IgD-negative memory B cell (primary cell): Measurements from ENCODE around the gene ARPC5. TPM values are rescaled to one million over a fixed set of nuclear protein-coding genes. Genes with fewer than 3 reads are reported as not detected.

Source experiments
- H3K27ac Mint-ChIP-seq, 3 donors: one replicate each; pipeline ENCODE4 v1.8.0; 2020 to 2022; ENCODE audit warnings: mild to moderate bottlenecking in 3 of 3, mixed read lengths in 3 of 3, moderate library complexity in 1 of 3
- H3K27me3 Mint-ChIP-seq: one replicate; pipeline ENCODE4 v1.8.0; 2021; ENCODE audit warnings: mixed read lengths
- H3K36me3 Mint-ChIP-seq: one replicate; pipeline ENCODE4 v1.8.0; 2020; ENCODE audit warnings: mild to moderate bottlenecking, mixed read lengths
- H3K4me1 Mint-ChIP-seq, 3 donors: one replicate each; pipeline ENCODE4 v1.8.0; 2020 to 2022; ENCODE audit warnings: mixed read lengths in 3 of 3, mild to moderate bottlenecking in 1 of 3
- H3K4me3 Mint-ChIP-seq, 4 donors: one replicate each; pipeline ENCODE4 v1.8.0; 2020 to 2022; ENCODE audit warnings: mild to moderate bottlenecking in 4 of 4, mixed read lengths in 4 of 4, moderate library complexity in 3 of 4
- H3K9me3 Mint-ChIP-seq, 3 donors: one replicate each; pipeline ENCODE4 v1.8.0; 2020 to 2021; ENCODE audit warnings: mixed read lengths in 3 of 3, mild to moderate bottlenecking in 1 of 3
- polyA plus RNA-seq: library from polyadenylated mRNA; unstranded; fragments of 300-500 nt; fragmentation: Illumina TruSeq; gene quantifications from one replicate; pipeline ENCODE4 v1.2.3, GENCODE V29; 2021

ARPC5 gene
- polyA plus RNA-seq, 1 donor from 2014 or later, result 366 TPM

- Mint-ChIP-seq H3K4me3 (no peak overlapping the region), H3K9me3 (no peaks in the 10 kb centered on the region)
These were observed 18.4 kb upstream of the ARPC5 start for GRCh38 chr1:183653876-183654451.

DNA sequence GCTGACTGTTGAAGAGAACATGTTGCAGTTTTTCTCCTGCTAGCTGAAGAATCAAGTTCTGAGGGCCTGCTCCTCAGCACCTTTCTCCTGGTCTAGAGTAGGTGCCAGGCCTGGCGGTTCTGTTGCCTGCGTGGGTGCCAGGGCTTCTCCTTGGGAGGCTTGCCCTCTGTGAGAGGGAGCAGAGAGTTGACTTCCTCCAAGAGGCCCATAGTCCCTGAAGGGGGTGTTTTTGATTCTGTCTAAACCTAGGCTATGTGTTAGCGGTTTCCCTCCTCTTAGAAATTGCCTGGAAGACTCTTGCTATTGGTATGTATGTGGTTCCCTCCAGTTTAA is 17.8 kb upstream of the ARPC5 start:
- H3K4me3 Mint-ChIP-seq, result no peak overlapping the region

More at GRCh38 chr1:183653876-183654451, 18.4 kb upstream of the ARPC5 start:
- Mint-ChIP-seq H3K27me3 (no peaks in the 10 kb centered on the region), H3K36me3 (no peaks in the 10 kb centered on the region), H3K4me1 (peaks cover 0 to 3% (median 3%) of the 10 kb centered on the region in 3 donors), H3K27ac (no peak overlapping the region)

DNA sequence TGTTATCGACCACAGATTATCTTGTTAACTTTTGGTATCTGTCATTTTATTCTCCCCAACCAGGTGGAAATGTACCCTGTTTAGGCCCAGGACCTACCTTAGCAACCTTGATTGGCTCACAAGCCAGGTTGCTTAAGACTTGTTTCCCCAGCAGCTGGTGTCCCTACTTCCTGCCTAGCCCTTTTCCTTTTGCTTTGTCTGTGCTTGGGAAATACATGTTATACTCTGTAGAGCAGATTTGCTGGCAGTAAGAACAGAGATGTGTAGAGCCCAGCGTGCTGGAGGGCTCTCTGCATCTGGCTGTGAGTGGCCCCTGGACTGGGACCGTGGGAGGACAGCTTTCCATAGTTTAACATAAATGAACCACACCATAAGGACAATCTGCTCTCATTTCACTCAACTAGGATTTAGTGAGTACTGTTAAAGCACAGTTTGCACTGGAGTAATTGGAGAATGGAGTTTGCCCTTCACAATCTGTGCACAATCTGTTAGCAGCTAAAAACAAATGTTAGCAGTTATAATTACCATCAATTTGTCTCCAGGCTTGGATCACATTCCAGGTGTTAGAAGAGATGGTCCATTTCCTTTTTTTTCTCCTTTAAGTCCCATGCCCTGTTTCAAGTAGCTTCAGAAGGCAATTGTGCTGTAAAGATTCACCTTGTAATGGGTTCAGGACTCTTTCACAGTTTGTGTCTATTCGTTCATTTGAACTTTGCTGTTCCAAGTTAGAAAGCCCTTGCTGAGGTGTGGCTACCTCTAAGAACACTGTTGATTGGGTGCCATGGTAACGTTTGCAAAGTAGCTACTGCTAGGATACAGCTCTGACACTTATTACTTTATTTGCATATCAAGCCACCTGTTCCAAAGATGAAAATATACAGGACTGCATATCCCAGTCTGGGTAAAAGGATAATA is 17.2 kb upstream of the ARPC5 start, which contains the start of gene APOBEC4:
APOBEC4 (minus strand) TSS at position 770 of the 915 bp plus-strand sequence. CDS start 4,535 bp downstream, outside the sequence.
- no peaks in the 10 kb centered on the region for H3K9me3 Mint-ChIP-seq
- peak within 1 kb of the TSS in 1 of 4 donors; percentile 5 for H3K4me3 Mint-ChIP-seq
- peaks cover 2% of the 10 kb centered on the region for H3K27me3 Mint-ChIP-seq
- no peak within 1 kb of the TSS for H3K27ac Mint-ChIP-seq
- H3K36me3 Mint-ChIP-seq, result no peaks in the 10 kb centered on the region
- H3K4me1 Mint-ChIP-seq, result peaks cover 0 to 3% (median 3%) of the 10 kb centered on the region in 3 donors

More for the DNA sequence above, 17.8 kb upstream of the ARPC5 start:
- Mint-ChIP-seq H3K4me1 (peaks cover 0 to 3% (median 3%) of the 10 kb centered on the region in 3 donors), H3K36me3 (no peaks in the 10 kb centered on the region), H3K9me3 (no peaks in the 10 kb centered on the region), H3K27ac (no peak overlapping the region), H3K27me3 (no peaks in the 10 kb centered on the region)

DNA sequence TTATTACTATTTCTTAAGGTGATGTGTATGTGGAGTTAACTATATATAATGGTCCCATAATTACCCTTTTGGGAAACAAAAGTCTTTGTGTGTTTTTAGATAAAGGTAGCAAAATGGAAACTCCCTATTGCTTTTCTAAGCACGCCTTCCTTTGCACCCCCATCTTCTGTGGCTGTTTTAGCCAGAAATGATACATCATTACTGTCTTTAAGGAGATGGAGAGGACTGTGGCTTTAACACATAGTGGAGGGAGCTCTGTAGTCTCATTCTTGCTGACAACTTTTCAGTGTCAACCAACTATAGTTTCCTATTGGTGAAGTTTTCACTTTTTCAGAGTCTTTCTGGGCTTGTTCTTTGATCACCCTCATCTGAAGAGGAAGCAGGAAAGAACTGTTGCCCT is 16.5 kb upstream of the ARPC5 start:
- no peak overlapping the region for H3K27ac Mint-ChIP-seq

GRCh38 chr1:183651612-183652011 is 16.0 kb upstream of the ARPC5 start:
- H3K4me3 Mint-ChIP-seq, result no peak overlapping the region

More for the DNA sequence above, 16.5 kb upstream of the ARPC5 start:
- H3K27me3 Mint-ChIP-seq, result peaks cover 2% of the 10 kb centered on the region
- H3K9me3 Mint-ChIP-seq, result no peaks in the 10 kb centered on the region
- peaks cover 0 to 3% (median 3%) of the 10 kb centered on the region in 3 donors for H3K4me1 Mint-ChIP-seq
- no peaks in the 10 kb centered on the region for H3K36me3 Mint-ChIP-seq
- no peak overlapping the region for H3K4me3 Mint-ChIP-seq

GRCh38 chr1:183648042-183648441 is 12.5 kb upstream of the ARPC5 start:
- Mint-ChIP-seq H3K36me3 (no peaks in the 10 kb centered on the region), H3K27me3 (peaks cover 6% of the 10 kb centered on the region), H3K4me1 (no peaks in the 10 kb centered on the region), H3K9me3 (no peaks in the 10 kb centered on the region), H3K27ac (no peak overlapping the region), H3K4me3 (no peak overlapping the region)

More at GRCh38 chr1:183651612-183652011, 16.0 kb upstream of the ARPC5 start:
- Mint-ChIP-seq H3K27ac (no peak overlapping the region), H3K9me3 (no peaks in the 10 kb centered on the region), H3K27me3 (peaks cover 4% of the 10 kb centered on the region), H3K36me3 (no peaks in the 10 kb centered on the region), H3K4me1 (peaks cover 0 to 3% (median 3%) of the 10 kb centered on the region in 3 donors)

DNA sequence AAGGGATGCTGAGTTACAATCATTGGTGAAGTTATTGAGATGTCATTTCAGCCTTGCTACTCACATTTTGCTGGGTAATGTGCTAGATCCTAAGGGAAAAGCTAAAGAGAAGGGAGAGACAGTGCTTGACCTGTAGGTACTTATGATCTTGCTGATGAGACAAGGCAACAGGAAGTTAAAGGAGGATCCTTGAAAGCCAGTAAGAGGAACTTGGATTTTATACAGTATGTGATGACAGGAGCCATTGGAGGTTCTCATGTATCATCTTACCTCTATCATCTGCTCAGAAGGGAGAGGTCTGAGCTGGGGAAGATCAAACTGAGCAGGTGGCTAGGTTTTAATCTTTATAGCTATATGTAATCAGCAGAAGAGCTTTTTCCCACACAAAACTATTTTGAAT is 11.2 kb upstream of the ARPC5 start:
- Mint-ChIP-seq H3K27me3 (peaks cover 6% of the 10 kb centered on the region), H3K36me3 (no peaks in the 10 kb centered on the region), H3K9me3 (no peaks in the 10 kb centered on the region), H3K4me3 (no peak overlapping the region), H3K4me1 (no peaks in the 10 kb centered on the region), H3K27ac (no peak overlapping the region)

DNA sequence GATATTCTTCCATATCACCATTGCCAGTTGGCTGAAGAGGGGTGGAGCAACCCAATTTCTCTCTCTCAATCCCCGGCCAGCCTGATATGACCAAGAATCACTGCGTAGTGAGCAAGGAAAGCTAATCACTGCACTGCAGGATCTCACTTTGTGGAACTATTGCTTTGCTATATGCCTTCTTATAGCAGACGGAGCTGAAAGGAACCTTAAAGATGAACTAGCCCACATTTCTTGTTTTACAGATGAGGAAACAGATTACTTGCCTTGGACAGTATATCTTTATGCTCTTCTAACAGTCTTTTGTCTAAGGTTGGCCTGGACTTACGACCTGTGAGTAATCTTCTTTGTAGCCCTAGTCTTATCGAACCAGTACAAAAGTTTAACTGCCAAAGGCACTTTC is 9.9 kb upstream of the ARPC5 start:
- Mint-ChIP-seq H3K4me3 (no peak overlapping the region), H3K4me1 (no peaks in the 10 kb centered on the region), H3K27me3 (peaks cover 6% of the 10 kb centered on the region), H3K36me3 (no peaks in the 10 kb centered on the region), H3K9me3 (no peaks in the 10 kb centered on the region), H3K27ac (no peak overlapping the region)

- Mint-ChIP-seq H3K4me1 (no peaks in the 10 kb centered on the region), H3K9me3 (no peaks in the 10 kb centered on the region), H3K27ac (no peak overlapping the region), H3K27me3 (peaks cover 5% of the 10 kb centered on the region), H3K4me3 (no peak overlapping the region), H3K36me3 (no peaks in the 10 kb centered on the region)
These were observed 6.6 kb upstream of the ARPC5 start for GRCh38 chr1:183642166-183642565.

DNA sequence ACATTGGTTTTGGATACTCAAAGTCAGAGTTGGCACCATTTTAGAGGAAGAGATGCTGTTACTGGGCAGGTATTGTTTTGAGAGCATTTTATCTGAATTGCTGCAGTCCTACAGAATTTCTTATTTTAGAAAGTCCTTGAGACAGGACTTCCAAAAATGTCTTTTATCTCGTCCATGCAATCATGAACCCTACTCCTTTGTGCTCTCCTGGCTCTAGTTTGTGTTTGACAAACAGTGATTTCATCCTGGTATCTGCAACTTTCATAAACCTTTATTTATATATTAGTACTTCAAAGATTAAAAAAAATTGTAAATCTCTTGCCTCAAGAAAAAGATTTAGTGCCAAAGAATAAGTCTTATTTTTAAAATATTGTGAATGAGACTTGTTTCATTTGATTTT is 4.6 kb upstream of the ARPC5 start:
- H3K27ac Mint-ChIP-seq, result peak overlapping the region in 1 of 3 donors; percentile 16
- no peaks in the 10 kb centered on the region for H3K9me3 Mint-ChIP-seq
- no peaks in the 10 kb centered on the region for H3K36me3 Mint-ChIP-seq
- peaks cover 2% of the 10 kb centered on the region for H3K27me3 Mint-ChIP-seq
- H3K4me3 Mint-ChIP-seq, result no peak overlapping the region
- H3K4me1 Mint-ChIP-seq, result peaks cover 5 to 15% (median 6%) of the 10 kb centered on the region in 3 donors

DNA sequence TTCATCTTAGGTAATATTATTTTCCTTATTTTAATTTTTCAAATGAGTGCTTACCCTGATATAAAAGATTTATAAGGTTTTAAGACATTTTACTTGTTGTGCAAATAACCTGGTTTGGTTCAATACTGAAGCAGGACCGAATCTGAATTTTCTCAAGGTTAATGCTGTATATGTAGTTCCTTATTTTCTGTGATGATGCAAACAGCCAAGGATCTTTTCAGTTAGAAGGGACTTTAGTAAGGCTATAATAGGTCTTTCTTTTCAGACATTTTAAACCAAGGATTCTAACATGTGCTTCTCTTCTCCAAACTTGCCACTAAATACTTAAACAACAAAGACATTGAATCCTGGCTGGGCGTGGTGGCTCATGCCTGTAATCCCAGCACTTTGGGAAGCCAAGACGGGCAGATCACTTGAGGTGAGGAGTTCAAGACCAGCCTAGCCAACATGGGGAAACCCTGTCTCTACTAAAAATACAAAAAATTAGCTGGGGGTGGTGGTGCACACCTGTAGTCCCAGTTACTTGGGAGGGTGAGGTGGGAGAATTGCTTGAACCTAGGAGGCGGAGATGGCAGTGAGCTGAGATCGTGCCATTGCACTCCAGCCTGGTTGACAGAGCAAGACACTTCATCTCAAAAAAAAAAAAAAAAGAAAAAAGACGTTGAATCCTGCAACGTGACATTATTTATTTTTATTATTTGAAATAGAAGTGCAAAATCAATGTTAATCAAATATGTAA is 3.2 kb upstream of the ARPC5 start:
- Mint-ChIP-seq H3K4me3 (no peak overlapping the region), H3K36me3 (no peaks in the 10 kb centered on the region), H3K27ac (no peak overlapping the region), H3K9me3 (no peaks in the 10 kb centered on the region), H3K4me1 (peaks cover 13 to 25% (median 13%) of the 10 kb centered on the region in 3 donors), H3K27me3 (peaks cover 2% of the 10 kb centered on the region)

DNA sequence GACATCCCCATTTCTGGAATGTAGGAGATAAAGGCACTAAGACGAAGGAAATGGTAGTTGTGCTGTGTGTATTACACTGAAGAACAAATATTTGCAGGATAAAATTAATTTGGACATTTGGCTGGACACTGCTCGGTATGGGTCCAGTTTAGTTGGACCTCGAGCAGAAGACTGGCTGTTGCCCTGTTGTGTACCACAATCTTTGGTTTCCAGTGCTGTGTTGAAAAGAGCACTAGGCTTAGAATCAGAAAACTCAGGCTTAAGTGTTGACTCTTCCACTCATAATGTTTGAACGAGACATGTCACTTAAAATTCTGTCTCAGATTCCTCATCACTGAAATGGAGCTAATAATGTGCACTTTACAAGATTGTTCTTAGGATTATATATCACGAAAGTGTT is 1.2 kb upstream of the ARPC5 start:
- Mint-ChIP-seq H3K9me3 (no peaks in the 10 kb centered on the region), H3K4me3 (peak overlapping the region; percentile 98 to 100 (median 99)), H3K27ac (peak overlapping the region in 2 of 3 donors; percentile 94 to 97), H3K4me1 (peaks cover 28 to 33% (median 28%) of the 10 kb centered on the region in 3 donors), H3K36me3 (peaks cover 2% of the 10 kb centered on the region), H3K27me3 (peaks cover 2% of the 10 kb centered on the region)

GRCh38 chr1:183636334-183636682 is 725 bp upstream of the ARPC5 start:
- Mint-ChIP-seq H3K9me3 (no peaks in the 10 kb centered on the region), H3K4me1 (peaks cover 30 to 36% (median 30%) of the 10 kb centered on the region in 3 donors), H3K4me3 (peak overlapping the region; percentile 98 to 100 (median 99)), H3K27me3 (peaks cover 2% of the 10 kb centered on the region), H3K27ac (peak overlapping the region; percentile 94 to 97 (median 94)), H3K36me3 (peaks cover 2% of the 10 kb centered on the region)

- Mint-ChIP-seq H3K4me1 (peaks cover 37 to 45% (median 38%) of the 10 kb centered on the region in 3 donors), H3K27ac (peak overlapping the region; percentile 94 to 97 (median 94)), H3K27me3 (peaks cover 2% of the 10 kb centered on the region), H3K36me3 (peaks cover 2% of the 10 kb centered on the region), H3K4me3 (peak overlapping the region; percentile 98 to 100 (median 99)), H3K9me3 (no peaks in the 10 kb centered on the region)
These were observed 431 bp downstream of the ARPC5 start for GRCh38 chr1:183635099-183635605.
